Muscle of back (tissue), 10 donors: ENCODE measurements around the gene UPP1. TPM values are rescaled to one million over a fixed set of nuclear protein-coding genes. Genes with fewer than 3 reads are reported as not detected.

Experiments
- polyA plus RNA-seq, 10 donors: library from polyadenylated mRNA; unstranded; fragments of 120-200 nt; gene quantifications; one replicate each; pipeline ENCODE4 v1.2.1, GENCODE V29; 2013; ENCODE audit not compliant: insufficient read length in 10 of 10

The UPP1 gene
- polyA plus RNA-seq, 10 donors = 0.95 to 4.6 (median 2.0) TPM

Other genes with a start within 250 kb of the UPP1 start
- gene PKD1L1, start 140.8 kb upstream of the UPP1 start, polyA plus RNA-seq = 1 to 10 TPM in 2 of 10 donors, under 1 TPM in 8; 0.14 to 1.4 (median 0.67) TPM
- gene HUS1, start 109.7 kb upstream of the UPP1 start, polyA plus RNA-seq = 10 to 100 TPM; 13.0 to 23.1 (median 17.5) TPM
- gene SUN3, start 60.2 kb upstream of the UPP1 start, polyA plus RNA-seq = not detected
- gene C7orf57, start 53.7 kb upstream of the UPP1 start, polyA plus RNA-seq = under 1 TPM in 8 of 10 donors, not detected in 2; 0.08 to 0.36 (median 0.22) TPM
- gene ABCA13, start 82.2 kb downstream of the UPP1 start, polyA plus RNA-seq = under 1 TPM; 0.01 to 0.25 (median 0.13) TPM